Retina (tissue), 1 donor: ENCODE results near the gene EIF3L.

ENCODE experiments used
- DNase-seq: peaks from one replicate; pipeline ENCODE4 v3.0.0-alpha.2; 2016

Gene EIF3L

GRCh38 chr22:37906364-37907008, 57.3 kb downstream of the EIF3L start:
- DNase-seq, result no peak

- no peak for DNase-seq
These were observed 58.1 kb downstream of the EIF3L start for GRCh38 chr22:37907036-37907954.

GRCh38 chr22:37909766-37910165, 60.5 kb downstream of the EIF3L start:
- no peak for DNase-seq

- no peak for DNase-seq
These were observed 61.9 kb downstream of the EIF3L start for GRCh38 chr22:37910890-37911672.

GRCh38 chr22:37911697-37912096, 62.5 kb downstream of the EIF3L start:
- DNase-seq, result no peak

- no peak for DNase-seq
These were observed 63.0 kb downstream of the EIF3L start for GRCh38 chr22:37912171-37912570.

- DNase-seq, result no peak
These were observed 64.1 kb downstream of the EIF3L start for GRCh38 chr22:37913233-37913721.

- DNase-seq, result no peak
These were observed 67.1 kb downstream of the EIF3L start for GRCh38 chr22:37916311-37916710.

- DNase-seq, result no peak
These were observed 68.8 kb downstream of the EIF3L start for GRCh38 chr22:37917874-37918548.

GRCh38 chr22:37918580-37919270, 69.5 kb downstream of the EIF3L start:
- no peak for DNase-seq

- no peak for DNase-seq
These were observed 70.9 kb downstream of the EIF3L start for GRCh38 chr22:37920126-37920525.

GRCh38 chr22:37922191-37922590, 73.0 kb downstream of the EIF3L start:
- no peak for DNase-seq

- DNase-seq, result no peak
These were observed 74.7 kb downstream of the EIF3L start for GRCh38 chr22:37923927-37924326.

- no peak for DNase-seq
These were observed 75.3 kb downstream of the EIF3L start for GRCh38 chr22:37924386-37925065.

- no peak for DNase-seq
These were observed 76.1 kb downstream of the EIF3L start for GRCh38 chr22:37925330-37925729.

- DNase-seq, result no peak
These were observed 76.5 kb downstream of the EIF3L start for GRCh38 chr22:37925767-37926166.

- DNase-seq, result no peak
These were observed 77.1 kb downstream of the EIF3L start for GRCh38 chr22:37926358-37926757.

GRCh38 chr22:37926771-37927636, 77.8 kb downstream of the EIF3L start:
- DNase-seq, result no peak

GRCh38 chr22:37927637-37927936, 78.4 kb downstream of the EIF3L start:
- no peak for DNase-seq

GRCh38 chr22:37929390-37929789, 80.2 kb downstream of the EIF3L start:
- no peak for DNase-seq
